ENCODE results near the gene TOP2A.
"Not testable (repeated sequence)": the region's sequence is repeated elsewhere in the genome, so short reads cannot be mapped to it uniquely, and the experiment has no call there.

The TOP2A gene

DNA sequence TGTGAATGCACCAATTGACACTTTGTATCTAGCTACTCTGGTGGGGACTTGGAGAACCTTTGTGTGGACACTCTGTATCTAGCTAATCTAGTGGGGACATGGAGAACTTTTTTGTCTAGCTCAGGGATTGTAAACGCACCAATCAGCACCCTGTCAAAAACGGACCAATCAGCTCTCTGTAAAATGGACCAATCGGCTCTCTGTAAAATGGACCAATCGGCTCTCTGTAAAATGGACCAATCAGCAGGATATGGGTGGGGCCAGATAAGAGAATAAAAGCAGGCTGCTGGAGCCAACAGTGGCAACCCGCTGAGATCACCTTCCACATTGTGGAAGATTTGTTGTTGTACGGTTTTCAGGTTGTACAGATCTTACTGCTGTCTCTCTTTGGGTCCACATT lies 41.2 kb downstream of the TOP2A start:
- DNase-seq (ENCODE audit: low read depth in 2 of 2, low spot score in 1 of 2): not testable (repeated sequence)

DNA sequence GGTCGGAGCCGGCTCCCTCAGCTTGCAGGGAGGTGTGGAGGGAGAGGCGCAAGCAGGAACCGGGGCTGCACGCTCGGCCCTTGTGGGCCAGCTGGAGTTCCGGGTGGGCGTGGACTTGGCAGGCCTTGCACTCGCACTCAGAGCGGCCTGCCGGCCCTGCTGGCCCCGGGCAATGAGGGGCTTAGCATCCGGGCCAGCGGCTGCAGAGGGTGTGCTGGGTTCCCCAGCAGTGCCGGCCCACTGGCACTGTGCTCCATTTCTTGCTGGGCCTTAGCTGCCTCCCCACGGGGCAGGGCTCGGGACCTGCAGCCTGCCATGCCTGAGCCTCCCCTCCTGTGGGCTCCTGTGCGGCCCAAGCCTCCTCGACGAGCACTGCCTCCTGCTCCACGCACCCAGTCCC lies 41.9 kb downstream of the TOP2A start:
- not testable (repeated sequence) for DNase-seq (ENCODE audit: low read depth in 2 of 2, low spot score in 1 of 2)

DNA sequence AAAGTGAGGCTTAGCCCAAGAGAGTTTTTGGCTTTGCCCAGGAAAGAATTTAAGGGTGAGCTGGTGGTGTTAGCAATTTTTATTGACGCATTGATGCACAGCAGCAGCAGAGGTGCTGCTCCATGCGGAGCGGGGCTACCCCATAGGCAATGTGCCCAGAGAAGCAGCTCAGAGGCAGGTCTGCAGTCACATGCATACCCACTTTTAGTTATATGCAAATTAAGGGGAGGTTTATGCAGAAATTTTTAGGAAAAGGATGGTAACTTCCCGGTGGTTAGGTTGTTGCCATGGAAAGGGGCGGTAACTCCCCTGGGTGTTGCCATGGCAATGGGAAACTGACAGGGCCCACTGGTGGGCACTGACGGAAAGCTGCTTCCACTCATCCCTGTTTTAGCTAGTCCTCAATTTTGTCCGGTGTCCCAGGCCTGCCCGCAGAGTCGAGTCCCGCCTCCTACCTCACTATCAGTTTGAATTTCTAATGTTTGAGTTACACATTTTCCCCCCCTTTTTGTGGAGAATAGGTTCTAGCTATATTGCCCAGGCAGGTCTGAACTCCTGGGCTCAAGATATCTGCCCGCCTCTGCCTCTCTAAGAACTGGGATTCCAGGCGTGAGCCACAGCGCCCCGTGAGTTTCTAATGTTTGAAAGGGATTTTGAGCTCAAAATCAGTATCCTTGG lies 42.7 kb downstream of the TOP2A start:
- no peak for DNase-seq (ENCODE audit: low read depth in 2 of 2, low spot score in 1 of 2)

GRCh38 chr17:40373999-40374398 lies 43.7 kb downstream of the TOP2A start:
- DNase-seq (ENCODE audit: low read depth in 2 of 2, low spot score in 1 of 2): no peak

DNA sequence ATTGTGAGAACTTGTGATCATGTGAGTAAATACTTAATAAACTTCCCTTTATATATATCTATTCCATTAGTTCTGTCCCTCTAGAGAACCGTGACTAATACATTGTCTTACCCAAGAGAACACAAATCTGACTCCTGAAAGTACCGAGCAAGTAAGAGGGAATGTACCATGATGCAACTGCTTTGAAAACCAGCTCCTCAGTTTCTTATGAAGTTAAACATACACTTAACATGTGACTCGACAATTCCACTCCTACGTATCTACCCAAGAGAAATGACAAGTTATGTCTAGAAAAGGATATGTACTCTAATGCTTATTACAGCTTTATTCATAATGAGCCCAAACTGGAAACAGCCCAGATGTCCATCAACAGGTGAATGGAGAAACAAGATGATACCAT lies 44.4 kb downstream of the TOP2A start:
- no peak for DNase-seq (ENCODE audit: low read depth in 2 of 2, low spot score in 1 of 2)

DNA sequence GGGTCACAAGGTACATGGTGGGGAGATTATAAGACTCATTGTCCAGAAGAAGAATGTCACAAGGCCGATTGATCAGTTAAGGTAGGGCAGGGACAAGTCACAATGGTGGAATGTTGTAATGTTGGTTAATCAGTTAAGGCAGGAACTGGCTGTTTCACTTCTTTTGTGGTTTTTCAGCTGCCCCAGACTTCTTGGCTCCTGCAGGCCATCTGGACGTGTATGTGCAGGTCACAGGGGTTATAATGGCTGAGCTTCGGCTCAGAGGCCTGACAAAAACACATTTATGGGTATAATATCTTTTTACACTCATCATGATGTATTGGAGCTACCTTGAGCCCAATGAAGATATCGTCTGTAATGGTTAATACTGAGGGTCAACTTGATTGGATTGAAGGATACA lies 45.1 kb downstream of the TOP2A start:
- not testable (repeated sequence) for DNase-seq (ENCODE audit: low read depth in 2 of 2, low spot score in 1 of 2)

- no peak for DNase-seq (ENCODE audit: low read depth in 2 of 2, low spot score in 1 of 2)
These were observed 45.7 kb downstream of the TOP2A start for GRCh38 chr17:40372031-40372430.

- DNase-seq (ENCODE audit: low read depth in 2 of 2, low spot score in 1 of 2): no peak
These were observed 46.3 kb downstream of the TOP2A start for GRCh38 chr17:40371261-40371929.

DNA sequence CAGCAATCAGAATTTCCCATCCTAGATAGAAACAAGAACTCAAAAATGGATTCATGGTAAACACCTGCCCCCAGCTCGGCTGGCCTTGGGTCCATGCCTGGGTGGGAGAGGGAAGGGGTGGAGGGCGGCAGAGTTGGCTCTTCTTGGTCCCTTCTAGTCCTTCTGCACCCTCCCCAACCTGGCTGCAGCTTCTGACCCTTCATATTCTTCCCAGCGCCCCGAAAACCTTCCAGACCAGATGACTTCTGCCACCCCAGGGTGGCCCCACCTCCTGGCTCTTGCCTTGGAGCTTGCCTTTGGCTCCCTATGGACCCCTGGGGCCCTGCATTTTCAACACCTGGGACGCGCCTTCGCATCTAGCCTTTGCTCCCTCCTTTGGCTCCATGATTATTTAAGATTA lies 47.8 kb downstream of the TOP2A start:
- no peak for DNase-seq (ENCODE audit: low read depth in 2 of 2, low spot score in 1 of 2)

- DNase-seq (ENCODE audit: low read depth in 2 of 2, low spot score in 1 of 2): not testable (repeated sequence)
These were observed 50.0 kb downstream of the TOP2A start for GRCh38 chr17:40367728-40368127.

- no peak for DNase-seq (ENCODE audit: low read depth in 2 of 2, low spot score in 1 of 2)
These were observed 50.7 kb downstream of the TOP2A start for GRCh38 chr17:40366861-40367518.

DNA sequence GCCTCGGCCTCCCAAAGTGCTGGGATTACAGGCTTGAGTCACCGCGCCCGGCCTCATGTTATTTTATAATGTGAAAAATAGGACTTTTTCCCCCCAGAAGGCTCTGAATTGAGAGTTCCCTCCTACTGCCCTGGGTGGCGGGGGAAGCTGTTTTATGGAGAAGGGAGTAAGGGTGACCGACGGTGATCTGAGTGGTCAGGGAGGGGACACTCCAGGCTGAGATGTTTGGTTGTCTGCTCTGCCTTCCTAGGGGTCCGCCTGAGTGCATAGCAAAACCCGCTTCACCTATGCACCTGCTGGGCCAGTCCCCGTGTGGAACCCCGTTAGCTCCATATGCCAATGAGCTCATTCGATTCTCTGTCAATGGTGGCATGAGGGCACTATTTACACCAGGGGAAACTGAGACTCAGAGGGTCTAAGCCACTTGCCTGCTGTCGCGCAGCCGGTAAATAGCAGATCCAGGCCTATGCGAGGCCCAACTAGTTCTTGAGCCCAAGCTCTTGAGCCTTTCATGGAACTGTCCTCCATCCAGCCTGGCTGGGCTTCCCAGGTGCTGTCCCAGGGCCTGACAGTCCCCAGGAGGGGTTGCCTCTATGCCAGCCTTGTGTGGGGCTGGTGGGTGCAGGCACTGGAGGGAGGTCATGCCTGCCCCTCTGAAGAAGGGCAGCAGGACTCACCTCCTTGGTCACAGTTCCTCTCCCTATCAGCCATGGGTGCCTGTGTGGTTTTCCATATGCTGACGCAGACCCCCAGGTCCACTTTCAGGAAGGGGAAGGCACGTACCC lies 51.4 kb downstream of the TOP2A start:
- DNase-seq (ENCODE audit: low read depth in 2 of 2, low spot score in 1 of 2): no peak

GRCh38 chr17:40364906-40365305 lies 52.8 kb downstream of the TOP2A start:
- no peak for DNase-seq (ENCODE audit: low read depth in 2 of 2, low spot score in 1 of 2)

DNA sequence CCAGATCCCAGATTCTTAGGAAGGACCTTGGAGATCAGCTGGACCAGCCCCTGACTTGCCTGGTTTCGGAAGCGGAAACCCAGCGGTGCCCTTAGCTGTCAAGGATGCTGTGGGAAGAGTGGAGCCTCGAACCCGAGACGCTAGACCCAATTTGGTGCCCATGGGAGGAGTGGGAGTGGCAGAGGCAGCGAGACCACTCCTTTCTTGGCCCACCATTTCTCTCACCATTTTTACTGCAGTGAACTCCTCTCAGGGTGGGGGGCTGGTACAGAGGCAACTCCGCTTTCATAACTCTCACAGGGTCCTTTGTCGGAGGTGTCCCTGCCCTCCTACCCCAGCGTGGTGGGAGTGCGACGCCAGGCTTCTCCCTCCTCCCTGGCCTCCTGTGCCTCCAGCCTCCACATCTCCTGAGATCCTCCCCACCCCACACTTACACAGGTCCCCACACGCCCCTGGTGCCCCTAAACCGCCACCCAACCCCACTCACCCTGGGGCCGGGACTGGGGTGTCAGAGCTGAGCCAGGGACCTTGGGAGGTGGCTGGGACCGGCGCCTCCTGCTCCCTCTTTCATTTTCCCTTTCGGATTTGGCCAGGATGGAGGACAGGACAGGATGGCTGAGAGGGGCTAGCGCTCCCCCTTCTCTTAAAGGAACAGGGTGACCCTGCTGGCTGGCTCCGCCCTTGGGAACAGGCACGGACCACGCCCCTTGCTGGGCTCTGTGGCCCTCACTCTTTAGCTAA lies 53.4 kb downstream of the TOP2A start, which contains the start of gene GJD3:
Gene GJD3 (minus strand): TSS at position 617 of the 741 bp plus-strand sequence. CDS start 922 bp downstream, outside the sequence.
- no peak for DNase-seq (ENCODE audit: low read depth in 2 of 2, low spot score in 1 of 2)

- DNase-seq (ENCODE audit: low read depth in 2 of 2, low spot score in 1 of 2): no peak
These were observed 54.4 kb downstream of the TOP2A start for GRCh38 chr17:40363111-40363827.

DNA sequence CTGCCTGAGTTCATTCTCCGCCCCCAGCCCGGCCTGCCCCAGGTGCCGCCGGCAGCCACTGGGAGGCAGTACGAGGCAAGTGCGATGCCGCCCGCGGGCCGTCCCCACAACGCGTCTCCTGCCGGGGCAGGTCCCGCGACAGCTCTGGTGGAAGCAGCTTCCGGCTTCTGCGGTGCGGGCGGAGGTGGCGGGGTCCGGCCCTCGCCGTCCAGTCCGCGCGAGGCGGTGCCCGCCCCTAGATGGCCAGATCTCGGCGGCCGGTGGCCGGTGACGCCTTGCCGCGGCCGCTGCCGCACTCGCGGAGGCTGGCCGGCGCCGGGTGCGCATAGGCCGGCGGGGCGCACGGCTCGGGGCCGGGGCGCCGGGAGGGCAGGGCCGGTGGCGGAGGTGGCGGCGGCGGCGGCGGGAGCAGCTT lies 55.0 kb downstream of the TOP2A start:
- peak; percentile 51 to 52 for DNase-seq (ENCODE audit: low read depth in 2 of 2, low spot score in 1 of 2)

- DNase-seq (ENCODE audit: low read depth in 2 of 2, low spot score in 1 of 2): no peak
These were observed 55.6 kb downstream of the TOP2A start for GRCh38 chr17:40361925-40362695.

DNA sequence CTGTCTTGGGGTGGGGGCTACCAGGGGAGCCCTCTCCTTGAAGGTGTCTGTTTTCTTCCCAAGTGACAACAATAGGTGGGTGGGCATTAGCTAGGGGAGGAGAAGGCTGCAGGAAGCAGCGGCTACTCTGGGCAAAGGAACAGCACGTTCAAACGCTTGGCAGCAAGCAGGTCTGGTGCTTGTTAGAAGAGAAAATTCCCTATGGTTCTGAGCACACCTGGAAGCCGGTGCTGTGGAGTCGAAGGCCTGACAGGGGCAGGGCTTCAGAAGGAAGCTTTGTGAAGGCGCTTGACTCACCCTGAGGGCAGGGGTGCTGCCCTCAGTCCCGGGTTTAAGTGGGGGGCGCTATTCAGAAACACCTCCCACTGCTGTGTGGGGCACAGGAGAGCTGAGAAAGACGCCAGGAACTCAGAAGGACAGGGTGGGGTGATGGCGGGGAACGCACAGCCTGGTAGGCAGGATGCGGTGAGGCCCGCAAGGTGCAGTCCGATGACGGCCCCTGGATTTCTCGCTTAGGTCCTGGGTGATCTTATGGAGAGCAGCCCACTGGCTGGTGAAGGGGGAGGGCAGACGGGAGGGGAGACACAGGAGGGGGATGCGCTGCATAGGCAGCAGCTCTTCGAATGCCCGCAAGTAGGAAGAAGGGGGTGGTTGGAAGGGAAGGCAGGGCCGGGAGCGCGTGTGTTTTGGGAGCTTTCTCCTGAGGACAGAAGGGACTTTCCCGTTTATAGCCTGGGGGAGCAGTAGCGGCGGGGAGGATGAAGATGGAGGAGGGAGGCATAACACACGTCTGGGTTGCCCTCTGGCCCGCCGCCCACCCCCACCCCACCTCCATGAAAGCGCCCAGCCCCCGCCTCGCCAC lies 56.4 kb downstream of the TOP2A start:
- DNase-seq (ENCODE audit: low read depth in 2 of 2, low spot score in 1 of 2): no peak

Measured in stimulated activated CD8-positive, alpha-beta memory T cell treated with anti-CD3 and anti-CD28 coated beads, Interleukin-4, amount 100 ng/mL, for 4 hours (primary cell).